ENCODE measurements around the gene NDOR1.
"Not testable (repeated sequence)": the region's sequence is repeated elsewhere in the genome, so short reads cannot be mapped to it uniquely, and the experiment has no call there.

The NDOR1 gene

DNA sequence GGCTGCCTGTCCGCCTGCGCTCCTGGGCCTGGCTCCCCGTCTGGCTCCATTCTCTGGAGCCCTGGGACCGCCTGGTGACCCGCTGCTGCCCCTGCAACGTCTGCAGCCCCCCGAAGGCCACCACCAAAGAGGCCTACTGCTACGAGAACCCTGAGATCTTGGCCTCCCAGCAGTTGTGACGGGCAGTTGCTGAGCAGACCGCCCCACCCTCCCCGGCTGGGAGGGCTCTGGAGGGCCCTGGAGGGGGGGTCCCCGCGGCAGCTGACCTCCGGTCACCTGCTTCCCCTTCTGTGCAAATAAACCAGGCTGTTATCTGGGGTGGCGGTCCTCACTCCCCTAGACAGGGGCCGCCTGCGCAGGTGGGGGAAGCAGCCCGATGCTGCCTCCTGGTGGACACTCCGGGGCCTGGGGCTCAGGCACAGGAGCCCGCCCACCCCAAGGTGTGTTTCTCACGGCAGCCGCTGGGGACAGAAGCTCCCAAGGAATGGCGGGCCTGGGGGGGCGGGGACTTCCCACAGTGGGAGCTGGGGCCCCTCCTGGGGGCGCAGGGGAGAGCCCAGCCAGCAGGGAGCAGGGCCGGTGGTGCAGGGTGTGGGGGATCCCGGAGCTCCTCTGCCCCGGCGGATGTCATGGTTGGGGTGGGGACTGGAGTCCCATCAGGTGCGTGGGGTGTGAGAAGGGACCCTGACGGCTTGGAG is 30.9 kb downstream of the NDOR1 start:
- no peak overlapping the region for H2BK120ac ChIP-seq (ENCODE audit: insufficient read depth, low read length, poor library complexity)
- no peak overlapping the region for H2BK12ac ChIP-seq (ENCODE audit: low read length)
- no peak overlapping the region for H3K4me3 ChIP-seq (ENCODE audit: low read depth, low read length)
- DNase-seq: peak; percentile 75 to 84
- peak overlapping the region; percentile 17 for H3K4ac ChIP-seq (ENCODE audit: low read depth, low read length)
- H3K18ac ChIP-seq (ENCODE audit: low read length): peak overlapping the region; percentile 30
- peaks cover 5% of the 10 kb centered on the region in 2 experiments for H3K4me1 ChIP-seq (ENCODE audit: control insufficient read depth in 1 of 2, insufficient read depth in 2 of 2, low read length in 2 of 2)
- H4K8ac ChIP-seq (ENCODE audit: low read depth, low read length): peak overlapping the region; percentile 22
- H2AFZ ChIP-seq (ENCODE audit: insufficient read depth, low read length, poor library complexity): no peak overlapping the region
- no peak overlapping the region for H4K12ac ChIP-seq (ENCODE audit: low read depth, low read length)
- peak overlapping the region; percentile 42 for H3K4me2 ChIP-seq (ENCODE audit: low read length)
- no CpG with 5 or more reads among the region's 31 CpGs for WGBS (ENCODE audit: extremely low coverage, insufficient coverage, insufficient read length)
- H2BK5ac ChIP-seq (ENCODE audit: low read depth, low read length, poor library complexity): no peak overlapping the region
- H3K23ac ChIP-seq (ENCODE audit: low read length): no peak overlapping the region
- peak overlapping the region; percentile 10 for H3K14ac ChIP-seq (ENCODE audit: low read length)
- no peak overlapping the region for H3K27ac ChIP-seq (ENCODE audit: low read depth, low read length)
- H3K9ac ChIP-seq (ENCODE audit: low read length): no peak overlapping the region
- no peak overlapping the region for H4K91ac ChIP-seq (ENCODE audit: low read depth, low read length)
- no peaks in the 10 kb centered on the region for H3K27me3 ChIP-seq (ENCODE audit: insufficient read depth, low read length)
- peaks cover 8% of the 10 kb centered on the region for H3K79me1 ChIP-seq (ENCODE audit: low read length)
- peak overlapping the region; percentile 66 for H2AK5ac ChIP-seq (ENCODE audit: low read length)
- H3K79me2 ChIP-seq (ENCODE audit: control insufficient read depth, insufficient read depth, low read length, poor library complexity): peaks cover 7% of the 10 kb centered on the region
- H3K36me3 ChIP-seq (ENCODE audit: control insufficient read depth in 1 of 2, insufficient read depth in 2 of 2, low read length in 2 of 2): no peaks in the 10 kb centered on the region
- H3K9me3 ChIP-seq (ENCODE audit: insufficient read depth, low read depth, low read length): no peaks in the 10 kb centered on the region

DNA sequence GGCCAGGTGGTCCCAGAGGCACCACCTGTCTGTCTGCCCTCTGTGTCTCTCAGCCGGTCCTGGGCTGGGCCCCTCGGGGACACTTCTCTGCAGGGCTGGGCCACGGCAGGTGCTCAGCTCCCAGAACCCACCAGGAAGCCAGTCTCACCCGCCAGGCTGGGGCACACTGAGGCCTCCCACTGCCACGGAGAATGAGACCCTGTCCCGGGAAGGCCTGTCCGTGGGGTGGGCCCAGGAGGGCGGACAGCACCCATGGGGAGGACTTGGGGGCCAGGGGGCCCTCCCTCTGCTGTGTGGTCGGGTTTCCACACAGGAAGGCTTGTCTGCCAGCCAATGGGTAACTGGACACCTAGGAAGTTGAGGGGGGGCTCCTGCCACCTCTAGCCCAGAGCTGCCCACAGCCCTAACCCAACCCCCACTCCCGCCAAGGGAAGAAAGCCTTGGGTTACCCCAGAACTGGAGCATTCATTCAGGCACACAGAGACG is 31.5 kb downstream of the NDOR1 start:
- H3K36me3 ChIP-seq (ENCODE audit: control insufficient read depth in 1 of 2, insufficient read depth in 2 of 2, low read length in 2 of 2): peaks cover under 1 to 3% of the 10 kb centered on the region in 2 experiments
- H2AK5ac ChIP-seq (ENCODE audit: low read length): peak overlapping the region; percentile 66
- H3K4ac ChIP-seq (ENCODE audit: low read depth, low read length): peak overlapping the region; percentile 17
- H3K27ac ChIP-seq (ENCODE audit: low read depth, low read length): no peak overlapping the region
- H3K4me2 ChIP-seq (ENCODE audit: low read length): peak overlapping the region; percentile 42
- H2AFZ ChIP-seq (ENCODE audit: insufficient read depth, low read length, poor library complexity): no peak overlapping the region
- H4K91ac ChIP-seq (ENCODE audit: low read depth, low read length): no peak overlapping the region
- H3K79me1 ChIP-seq (ENCODE audit: low read length): peaks cover 8% of the 10 kb centered on the region
- no peak overlapping the region for H3K9ac ChIP-seq (ENCODE audit: low read length)
- DNase-seq: no peak
- H2BK12ac ChIP-seq (ENCODE audit: low read length): no peak overlapping the region
- H4K12ac ChIP-seq (ENCODE audit: low read depth, low read length): no peak overlapping the region
- no peak overlapping the region for H3K23ac ChIP-seq (ENCODE audit: low read length)
- peak overlapping the region; percentile 30 for H3K18ac ChIP-seq (ENCODE audit: low read length)
- peaks cover 5% of the 10 kb centered on the region in 2 experiments for H3K4me1 ChIP-seq (ENCODE audit: control insufficient read depth in 1 of 2, insufficient read depth in 2 of 2, low read length in 2 of 2)
- peaks cover 12% of the 10 kb centered on the region for H3K79me2 ChIP-seq (ENCODE audit: control insufficient read depth, insufficient read depth, low read length, poor library complexity)
- WGBS (ENCODE audit: extremely low coverage, insufficient coverage, insufficient read length): no CpG with 5 or more reads among the region's 11 CpGs
- H3K27me3 ChIP-seq (ENCODE audit: insufficient read depth, low read length): no peaks in the 10 kb centered on the region
- H3K9me3 ChIP-seq (ENCODE audit: insufficient read depth, low read depth, low read length): no peaks in the 10 kb centered on the region
- peak overlapping the region; percentile 10 for H3K14ac ChIP-seq (ENCODE audit: low read length)
- H2BK120ac ChIP-seq (ENCODE audit: insufficient read depth, low read length, poor library complexity): no peak overlapping the region
- H2BK5ac ChIP-seq (ENCODE audit: low read depth, low read length, poor library complexity): no peak overlapping the region
- H3K4me3 ChIP-seq (ENCODE audit: low read depth, low read length): no peak overlapping the region
- H4K8ac ChIP-seq (ENCODE audit: low read depth, low read length): no peak overlapping the region

DNA sequence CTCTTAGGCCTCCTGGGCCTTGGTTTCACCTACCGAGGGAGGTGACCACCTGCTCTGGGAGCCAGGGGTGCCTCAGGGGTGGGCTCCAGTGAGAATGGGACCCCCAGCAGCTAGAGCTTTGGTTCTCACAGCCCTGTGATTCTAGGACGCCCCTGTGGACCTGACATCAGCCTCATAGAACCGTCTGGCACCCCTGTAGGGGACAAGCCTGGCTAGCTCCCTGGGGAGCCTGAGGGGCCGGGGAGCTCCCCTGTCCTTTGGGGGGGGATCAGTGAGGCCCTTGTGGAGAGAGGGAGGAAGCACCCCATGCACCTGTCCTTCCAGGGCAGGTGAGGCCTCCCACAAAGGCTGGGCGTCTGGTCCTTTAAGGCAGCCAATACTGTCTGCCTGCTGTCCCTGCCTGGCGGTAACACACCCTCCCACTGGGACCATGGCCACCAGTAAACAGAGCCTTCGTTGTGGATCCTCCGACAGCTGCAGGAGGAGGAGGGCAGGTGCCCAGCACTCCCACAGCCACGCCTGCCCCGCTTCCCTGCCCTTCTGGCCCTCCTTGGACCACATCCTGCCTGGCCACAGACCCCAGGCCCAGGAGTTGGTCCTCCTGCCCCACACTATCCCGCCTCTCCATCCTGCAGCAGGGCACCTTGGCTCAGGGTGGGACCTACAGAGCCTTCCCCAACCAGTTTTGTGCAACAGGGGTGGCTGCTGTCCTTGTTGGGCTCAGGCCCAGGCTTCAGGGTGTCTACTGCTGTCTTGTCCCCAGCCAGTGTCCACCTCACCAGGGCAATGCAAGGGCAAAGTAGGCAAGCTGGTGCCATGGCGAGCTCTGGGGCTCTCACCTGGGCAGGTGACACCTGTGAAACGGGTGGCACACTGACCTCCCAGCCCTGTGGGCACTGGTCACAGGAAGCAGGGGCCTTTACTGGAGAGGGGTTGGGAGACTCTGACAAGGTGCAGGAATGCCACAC is 32.5 kb downstream of the NDOR1 start:
- Histone ChIP-seq H3K9me3 (ENCODE audit: insufficient read depth, low read depth, low read length) (no peaks in the 10 kb centered on the region), H4K12ac (ENCODE audit: low read depth, low read length) (no peak overlapping the region), H2AFZ (ENCODE audit: insufficient read depth, low read length, poor library complexity) (no peak overlapping the region), H3K4me1 (ENCODE audit: control insufficient read depth in 1 of 2, insufficient read depth in 2 of 2, low read length in 2 of 2) (peaks cover 15 to 16% of the 10 kb centered on the region in 2 experiments), H3K4me3 (ENCODE audit: low read depth, low read length) (no peak overlapping the region), H2BK12ac (ENCODE audit: low read length) (no peak overlapping the region), H3K79me2 (ENCODE audit: control insufficient read depth, insufficient read depth, low read length, poor library complexity) (peaks cover 14% of the 10 kb centered on the region), H3K27ac (ENCODE audit: low read depth, low read length) (no peak overlapping the region), H3K4ac (ENCODE audit: low read depth, low read length) (no peak overlapping the region), H3K79me1 (ENCODE audit: low read length) (peaks cover 8% of the 10 kb centered on the region), H2BK120ac (ENCODE audit: insufficient read depth, low read length, poor library complexity) (no peak overlapping the region), H3K18ac (ENCODE audit: low read length) (no peak overlapping the region), H3K27me3 (ENCODE audit: insufficient read depth, low read length) (no peaks in the 10 kb centered on the region), H4K8ac (ENCODE audit: low read depth, low read length) (no peak overlapping the region), H3K36me3 (ENCODE audit: control insufficient read depth in 1 of 2, insufficient read depth in 2 of 2, low read length in 2 of 2) (peaks cover 11 to 14% of the 10 kb centered on the region in 2 experiments), H3K4me2 (ENCODE audit: low read length) (no peak overlapping the region), H4K91ac (ENCODE audit: low read depth, low read length) (no peak overlapping the region), H3K14ac (ENCODE audit: low read length) (no peak overlapping the region), H2AK5ac (ENCODE audit: low read length) (no peak overlapping the region), H2BK5ac (ENCODE audit: low read depth, low read length, poor library complexity) (no peak overlapping the region), H3K9ac (ENCODE audit: low read length) (no peak overlapping the region), H3K23ac (ENCODE audit: low read length) (no peak overlapping the region)
- no CpG with 5 or more reads among the region's 13 CpGs for WGBS (ENCODE audit: extremely low coverage, insufficient coverage, insufficient read length)
- no peak for DNase-seq

DNA sequence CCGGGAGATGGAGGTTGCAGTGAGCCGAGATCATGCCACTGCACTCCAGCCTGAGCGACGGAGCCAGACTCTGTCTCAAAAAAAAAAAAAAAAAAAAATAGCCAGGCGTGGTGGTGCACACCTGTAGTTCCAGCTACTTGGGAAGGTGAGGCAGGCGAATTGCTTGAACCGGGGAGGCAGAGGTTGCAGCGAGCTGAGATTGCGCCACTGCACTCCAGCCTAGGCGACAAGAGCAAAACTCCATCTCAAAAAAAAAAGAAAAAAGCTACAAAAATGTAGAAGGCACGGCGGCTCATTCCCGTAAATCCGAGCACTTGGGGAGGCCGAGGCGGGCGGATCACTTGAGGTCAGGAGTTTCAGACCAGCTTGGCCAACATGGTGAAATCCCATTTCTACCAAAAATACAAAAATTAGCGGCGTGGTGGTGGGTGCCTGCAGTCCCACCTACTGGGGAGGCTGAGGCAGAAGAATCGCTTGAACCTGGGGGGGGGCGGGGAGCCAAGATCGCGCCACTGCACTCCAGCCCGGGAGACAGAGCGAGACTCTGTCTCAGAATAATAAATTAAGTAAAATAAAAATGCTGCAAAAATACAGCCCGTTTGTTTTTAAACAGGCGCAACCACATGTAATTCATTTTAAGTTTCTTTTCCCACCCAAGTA is 34.2 kb downstream of the NDOR1 start:
- H3K9me3 ChIP-seq (ENCODE audit: insufficient read depth, low read depth, low read length); H2AFZ ChIP-seq (ENCODE audit: insufficient read depth, low read length, poor library complexity); H4K91ac ChIP-seq (ENCODE audit: low read depth, low read length); H3K27me3 ChIP-seq (ENCODE audit: insufficient read depth, low read length); H3K14ac ChIP-seq (ENCODE audit: low read length); H3K18ac ChIP-seq (ENCODE audit: low read length); H3K79me1 ChIP-seq (ENCODE audit: low read length); H3K9ac ChIP-seq (ENCODE audit: low read length); H2BK5ac ChIP-seq (ENCODE audit: low read depth, low read length, poor library complexity); H2BK120ac ChIP-seq (ENCODE audit: insufficient read depth, low read length, poor library complexity); H4K12ac ChIP-seq (ENCODE audit: low read depth, low read length); H4K8ac ChIP-seq (ENCODE audit: low read depth, low read length); H2AK5ac ChIP-seq (ENCODE audit: low read length); H3K23ac ChIP-seq (ENCODE audit: low read length); H3K4me3 ChIP-seq (ENCODE audit: low read depth, low read length); H2BK12ac ChIP-seq (ENCODE audit: low read length); H3K4ac ChIP-seq (ENCODE audit: low read depth, low read length): not testable (repeated sequence)
- no CpG with 5 or more reads among the region's 27 CpGs for WGBS (ENCODE audit: extremely low coverage, insufficient coverage, insufficient read length)
- peak in 1 of 2 donors; percentile 63 for DNase-seq
- Histone ChIP-seq H3K36me3 (ENCODE audit: control insufficient read depth in 1 of 2, insufficient read depth in 2 of 2, low read length in 2 of 2) (peaks cover 22 to 24% of the 10 kb centered on the region in 2 experiments), H3K4me1 (ENCODE audit: control insufficient read depth in 1 of 2, insufficient read depth in 2 of 2, low read length in 2 of 2) (peaks cover 16 to 23% of the 10 kb centered on the region in 2 experiments), H3K4me2 (ENCODE audit: low read length) (peak overlapping the region; percentile 79), H3K27ac (ENCODE audit: low read depth, low read length) (peak overlapping the region; percentile 98), H3K79me2 (ENCODE audit: control insufficient read depth, insufficient read depth, low read length, poor library complexity) (peaks cover 14% of the 10 kb centered on the region)

Measured in trophoblast cell (in vitro differentiated cells and primary cell).